Measurements from ENCODE around the gene ROR2. TPM values are rescaled to one million over a fixed set of nuclear protein-coding genes. Genes with fewer than 3 reads are reported as not detected.
A peak's percentile ranks its signal among the peaks of the same experiment; 100 is the strongest.

Gene ROR2
- total and polyA plus RNA-seq, 2 experiments from 2014 or later = 7.1 to 12.9 TPM

- peak; percentile 51 for DNase-seq
- no peak overlapping the region for H3K27ac ChIP-seq
- H3K9ac ChIP-seq = no peak overlapping the region
- peaks cover 13% of the 10 kb centered on the region; the same call in 1 of the 2 replicates for H3F3A ChIP-seq (ENCODE audit: insufficient read depth)
- no peak overlapping the region for H3K4me3 ChIP-seq
- H4K20me1 ChIP-seq (ENCODE audit: insufficient read depth) = no peaks in the 10 kb centered on the region
- H3K36me3 ChIP-seq (ENCODE audit: low read depth) = no peaks in the 10 kb centered on the region
- no peak overlapping the region for H2AFZ ChIP-seq
- no peaks in the 10 kb centered on the region for H3K27me3 ChIP-seq (replicated peaks; ENCODE audit: insufficient read depth)
- no peaks in the 10 kb centered on the region for H3K79me2 ChIP-seq (ENCODE audit: insufficient read depth)
- TF ChIP-seq EZH2 (IDR thresholded peaks at IDR 0.05; ENCODE audit: insufficient read depth, poor library complexity, severe bottlenecking) (no peak), EZH2phosphoT487 (IDR thresholded peaks at IDR 0.05; ENCODE audit: insufficient read depth, low read depth) (no peak)
- H3K9me3 ChIP-seq (ENCODE audit: low read depth) = no peaks in the 10 kb centered on the region
- 60 to 77% methylated on average over 3 of the region's 3 CpGs for WGBS, 2 experiments (ENCODE audit: low coverage in 1 of 2, low lambda C conversion rate in 2 of 2, missing lambda C conversion rate in 2 of 2)
- H3K4me2 ChIP-seq (ENCODE audit: unreplicated experiment) = no peak overlapping the region
- H3K4me1 ChIP-seq (ENCODE audit: insufficient read depth) = no peaks in the 10 kb centered on the region
- no peaks in the 10 kb centered on the region for H3K9me2 ChIP-seq (ENCODE audit: insufficient read depth)
- in situ Hi-C loops (cut with MboI) = no loop called here
These were observed 229.7 kb downstream of the ROR2 start for GRCh38 chr9:91720313-91720712.

DNA sequence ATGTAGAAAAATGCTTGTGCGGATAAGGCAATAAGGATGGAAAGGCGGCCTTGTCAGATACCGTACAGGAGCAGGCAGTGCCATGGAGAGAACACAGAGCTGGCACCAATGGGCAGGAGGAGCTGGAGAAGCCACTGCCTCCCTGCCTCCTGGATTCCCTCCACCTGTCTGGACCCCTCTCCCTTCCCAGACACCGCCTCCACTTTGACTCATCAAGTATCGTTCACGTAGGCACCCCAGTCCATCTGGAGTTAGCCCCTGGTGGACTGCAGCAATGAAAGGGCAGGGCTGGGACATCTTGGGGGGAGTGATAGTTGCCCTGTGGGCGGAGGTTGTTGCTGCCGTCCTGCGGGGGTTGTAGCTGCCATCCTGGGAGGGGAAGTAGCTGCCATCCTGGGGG lies 232.0 kb downstream of the ROR2 start:
- TF ChIP-seq EZH2 (IDR thresholded peaks at IDR 0.05; ENCODE audit: insufficient read depth, poor library complexity, severe bottlenecking) (no peak), EZH2phosphoT487 (IDR thresholded peaks at IDR 0.05; ENCODE audit: insufficient read depth, low read depth) (no peak)
- Histone ChIP-seq H3K9me2 (ENCODE audit: insufficient read depth) (no peaks in the 10 kb centered on the region), H3K36me3 (ENCODE audit: low read depth) (no peaks in the 10 kb centered on the region), H3K27me3 (replicated peaks; ENCODE audit: insufficient read depth) (no peaks in the 10 kb centered on the region), H3F3A (ENCODE audit: insufficient read depth) (peaks cover 24% of the 10 kb centered on the region; the same call in 1 of the 2 replicates), H3K27ac (no peak overlapping the region), H3K4me3 (no peak overlapping the region), H2AFZ (no peak overlapping the region), H4K20me1 (ENCODE audit: insufficient read depth) (no peaks in the 10 kb centered on the region), H3K79me2 (ENCODE audit: insufficient read depth) (no peaks in the 10 kb centered on the region), H3K9ac (no peak overlapping the region), H3K4me2 (ENCODE audit: unreplicated experiment) (no peak overlapping the region), H3K9me3 (ENCODE audit: low read depth) (no peaks in the 10 kb centered on the region), H3K4me1 (ENCODE audit: insufficient read depth) (no peaks in the 10 kb centered on the region)
- DNase-seq = no peak
- in situ Hi-C loops (cut with MboI) = no loop called here
- WGBS, 2 experiments (ENCODE audit: low coverage in 1 of 2, low lambda C conversion rate in 2 of 2, missing lambda C conversion rate in 2 of 2) = 95 to 97% methylated on average over 8 to 9 of the region's 9 CpGs

GRCh38 chr9:91716815-91717214 lies 233.2 kb downstream of the ROR2 start:
- H3K4me3 ChIP-seq = no peak overlapping the region
- H3K27me3 ChIP-seq (replicated peaks; ENCODE audit: insufficient read depth) = no peaks in the 10 kb centered on the region
- DNase-seq = no peak
- no peaks in the 10 kb centered on the region for H3K79me2 ChIP-seq (ENCODE audit: insufficient read depth)
- no peaks in the 10 kb centered on the region for H3K4me1 ChIP-seq (ENCODE audit: insufficient read depth)
- no peak overlapping the region for H3K4me2 ChIP-seq (ENCODE audit: unreplicated experiment)
- TF ChIP-seq EZH2phosphoT487 (IDR thresholded peaks at IDR 0.05; ENCODE audit: insufficient read depth, low read depth) (no peak), EZH2 (IDR thresholded peaks at IDR 0.05; ENCODE audit: insufficient read depth, poor library complexity, severe bottlenecking) (no peak)
- in situ Hi-C loops (cut with MboI) = no loop called here
- H3K9me2 ChIP-seq (ENCODE audit: insufficient read depth) = no peaks in the 10 kb centered on the region
- 90 to 93% methylated on average over 7 of the region's 7 CpGs for WGBS, 2 experiments (ENCODE audit: low coverage in 1 of 2, low lambda C conversion rate in 2 of 2, missing lambda C conversion rate in 2 of 2)
- no peaks in the 10 kb centered on the region for H3K9me3 ChIP-seq (ENCODE audit: low read depth)
- no peak overlapping the region for H3K27ac ChIP-seq
- no peaks in the 10 kb centered on the region for H4K20me1 ChIP-seq (ENCODE audit: insufficient read depth)
- H3K9ac ChIP-seq = no peak overlapping the region
- no peak overlapping the region for H2AFZ ChIP-seq
- no peaks in the 10 kb centered on the region for H3K36me3 ChIP-seq (ENCODE audit: low read depth)
- H3F3A ChIP-seq (ENCODE audit: insufficient read depth) = peaks cover 24% of the 10 kb centered on the region; the same call in 1 of the 2 replicates

DNA sequence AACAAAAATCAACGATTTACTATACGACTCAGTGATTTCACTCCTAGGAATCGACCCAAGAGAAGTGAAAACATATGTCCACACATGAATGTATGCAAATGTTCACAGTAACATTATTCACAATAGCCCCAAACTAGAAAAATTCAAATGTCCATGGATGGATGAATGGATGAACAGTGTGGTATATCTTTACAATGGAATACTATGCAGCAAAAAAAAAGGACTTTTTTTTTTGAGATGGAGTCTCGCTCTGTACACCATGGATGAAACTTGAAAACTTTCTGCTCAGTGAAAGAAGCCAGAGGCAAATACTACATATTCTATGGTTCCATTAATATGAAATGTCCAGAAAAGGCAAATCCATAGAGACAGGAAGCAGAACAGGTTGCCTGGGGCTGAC lies 233.8 kb downstream of the ROR2 start:
- H3K9me3 ChIP-seq (ENCODE audit: low read depth) = no peaks in the 10 kb centered on the region
- H2AFZ ChIP-seq = no peak overlapping the region
- H3K27ac ChIP-seq = no peak overlapping the region
- H3K4me2 ChIP-seq (ENCODE audit: unreplicated experiment) = no peak overlapping the region
- no peaks in the 10 kb centered on the region for H4K20me1 ChIP-seq (ENCODE audit: insufficient read depth)
- H3K9ac ChIP-seq = no peak overlapping the region
- no peaks in the 10 kb centered on the region for H3K9me2 ChIP-seq (ENCODE audit: insufficient read depth)
- in situ Hi-C loops (cut with MboI) = no loop called here
- H3F3A ChIP-seq (ENCODE audit: insufficient read depth) = peaks cover 24% of the 10 kb centered on the region; the same call in 1 of the 2 replicates
- H3K36me3 ChIP-seq (ENCODE audit: low read depth) = no peaks in the 10 kb centered on the region
- 83 to 92% methylated on average over 4 of the region's 4 CpGs for WGBS, 2 experiments (ENCODE audit: low coverage in 1 of 2, low lambda C conversion rate in 2 of 2, missing lambda C conversion rate in 2 of 2)
- TF ChIP-seq EZH2phosphoT487 (IDR thresholded peaks at IDR 0.05; ENCODE audit: insufficient read depth, low read depth) (no peak), EZH2 (IDR thresholded peaks at IDR 0.05; ENCODE audit: insufficient read depth, poor library complexity, severe bottlenecking) (no peak)
- no peaks in the 10 kb centered on the region for H3K4me1 ChIP-seq (ENCODE audit: insufficient read depth)
- no peaks in the 10 kb centered on the region for H3K79me2 ChIP-seq (ENCODE audit: insufficient read depth)
- no peak for DNase-seq
- no peak overlapping the region for H3K4me3 ChIP-seq
- H3K27me3 ChIP-seq (replicated peaks; ENCODE audit: insufficient read depth) = no peaks in the 10 kb centered on the region

All from GM23248 (cell line).